Neural cell (in vitro differentiated cells): ENCODE results near the gene KIRREL3. TPM values are rescaled to one million over a fixed set of nuclear protein-coding genes. Genes with fewer than 3 reads are reported as not detected.

ENCODE experiments used
- H2AFZ ChIP-seq: fragments of 200-600, 300-800 bp; sonication (generic), shearing (Covaris generic); 2 replicates; pipeline ENCODE4 v1.6.0; 2014; ENCODE audit warnings: low read depth, mild to moderate bottlenecking, antibody characterized with exemption, low read length, moderate library complexity
- H3F3A ChIP-seq: fragments of 200-600 bp; shearing (Covaris generic); 2 replicates; pipeline ENCODE4 v1.6.1; 2016; ENCODE audit warnings: mild to moderate bottlenecking, moderate library complexity, mixed read lengths, antibody characterized with exemption, low read length; ENCODE audit not compliant: insufficient read depth, poor library complexity, severe bottlenecking
- H3K27ac ChIP-seq: fragments of 200-600, 300-800 bp; sonication (generic), shearing (Covaris generic); 2 replicates; pipeline ENCODE4 v1.5.1; 2014; ENCODE audit warnings: mild to moderate bottlenecking, low read length, moderate library complexity
- H3K27me3 ChIP-seq: fragments of 300-800, 200-600 bp; sonication (generic), shearing (Covaris generic); 2 replicates; pipeline ENCODE4 v1.6.0; 2014; ENCODE audit warnings: mild to moderate bottlenecking, low read depth, low read length, moderate library complexity; ENCODE audit not compliant: insufficient read depth
- H3K36me3 ChIP-seq: fragments of 300-800, 200-600 bp; sonication (generic), shearing (Covaris generic); 2 replicates; pipeline ENCODE4 v1.5.1; 2014; ENCODE audit warnings: mild to moderate bottlenecking, antibody characterized with exemption, low read length, moderate library complexity; ENCODE audit not compliant: insufficient read depth
- H3K4me2 ChIP-seq: fragments of 300-800, 200-600 bp; sonication (generic), shearing (Covaris generic); 2 replicates; pipeline ENCODE4 v1.6.0; 2014; ENCODE audit warnings: mild to moderate bottlenecking, low read length
- H3K4me3 ChIP-seq: fragments of 300-800, 200-600 bp; sonication (generic), shearing (Covaris generic); 2 replicates; pipeline ENCODE4 v1.5.1; 2014; ENCODE audit warnings: mild to moderate bottlenecking, low read length, moderate library complexity
- H3K79me2 ChIP-seq: fragments of 200-600 bp; shearing (Covaris generic); replicated peaks from 2 replicates; pipeline ENCODE4 v1.6.0; 2014; ENCODE audit warnings: mild to moderate bottlenecking, low read length, moderate library complexity; ENCODE audit not compliant: insufficient read depth
- H3K9ac ChIP-seq: fragments of 300-800, 200-600 bp; sonication (generic), shearing (Covaris generic); 2 replicates; pipeline ENCODE4 v1.6.1; 2016; ENCODE audit warnings: mild to moderate bottlenecking, low read length, mixed read lengths
- H3K9me2 ChIP-seq: fragments of 200-600 bp; shearing (Covaris generic); 2 replicates; pipeline ENCODE4 v1.6.1; 2016; ENCODE audit warnings: mild to moderate bottlenecking, low read length, mixed read lengths; ENCODE audit not compliant: insufficient read depth
- H3K9me3 ChIP-seq: fragments of 200-600, 300-800 bp; sonication (generic), shearing (Covaris generic); 2 replicates; pipeline ENCODE4 v1.6.1; 2016; ENCODE audit warnings: mild to moderate bottlenecking, mixed run types, low read length, moderate library complexity, mixed read lengths
- H4K20me1 ChIP-seq: fragments of 200-600 bp; shearing (Covaris generic); 2 replicates; pipeline ENCODE4 v1.6.1; 2016; ENCODE audit warnings: mild to moderate bottlenecking, mixed run types; ENCODE audit not compliant: insufficient read depth
- CTCF ChIP-seq: fragments of 450-650 bp; IDR thresholded peaks from 2 replicates; pipeline ENCODE4 v1.5.1; 2014; ENCODE audit warnings: antibody characterized with exemption, mild to moderate bottlenecking, moderate library complexity; ENCODE audit not compliant: poor library complexity, severe bottlenecking
- EP300 ChIP-seq: fragments of 450-650 bp; conservative IDR thresholded peaks from 2 replicates; pipeline ENCODE4 v1.6.1; 2014; ENCODE audit warnings: antibody characterized with exemption, mild to moderate bottlenecking, moderate library complexity; ENCODE audit not compliant: poor library complexity, severe bottlenecking
- EZH2 ChIP-seq: fragments of 200-600, 300-800 bp; shearing (Covaris generic), sonication (generic); IDR thresholded peaks from 2 replicates; pipeline ENCODE4 v1.6.1; 2014; ENCODE audit warnings: antibody characterized with exemption, low read length, borderline replicate concordance, mild to moderate bottlenecking; ENCODE audit not compliant: insufficient read depth, poor library complexity, severe bottlenecking
- MXI1 ChIP-seq: fragments of 450-650 bp; conservative IDR thresholded peaks from 2 replicates; pipeline ENCODE4 v1.6.1; 2014; ENCODE audit warnings: antibody characterized with exemption, mild to moderate bottlenecking; ENCODE audit not compliant: poor library complexity, severe bottlenecking
- POLR2AphosphoS5 ChIP-seq: IDR thresholded peaks from 2 replicates; pipeline ENCODE4 v1.6.1; 2012
- RAD21 ChIP-seq: fragments of 450-650 bp; conservative IDR thresholded peaks from 2 replicates; pipeline ENCODE4 v1.6.1; 2014; ENCODE audit warnings: antibody characterized with exemption, mild to moderate bottlenecking, moderate library complexity
- REST ChIP-seq: IDR thresholded peaks from 2 replicates; pipeline ENCODE4 v1.6.1; 2012; ENCODE audit warnings: borderline replicate concordance
- SMC3 ChIP-seq: fragments of 450-650 bp; conservative IDR thresholded peaks from 2 replicates; pipeline ENCODE4 v1.6.1; 2014; ENCODE audit warnings: antibody characterized with exemption, mild to moderate bottlenecking, moderate library complexity; ENCODE audit not compliant: poor library complexity
- TAF1 ChIP-seq: IDR thresholded peaks from 2 replicates; pipeline ENCODE4 v1.6.1; 2012; ENCODE audit warnings: low read depth
- polyA plus RNA-seq: library from polyadenylated mRNA; depleted of rRNA; stranded (reverse); fragments of >200 nt; gene quantifications from 2 replicates; pipeline ENCODE4 v1.2.3, GENCODE V29; 2014

KIRREL3 gene
- polyA plus RNA-seq, 1 donor from 2014 or later = 23.8 TPM

GRCh38 chr11:126973051-126973450, 27.5 kb downstream of the KIRREL3 start:
- Histone ChIP-seq H3F3A (no peaks in the 10 kb centered on the region), H3K9ac (no peak overlapping the region), H3K4me3 (no peak overlapping the region), H3K9me2 (no peaks in the 10 kb centered on the region), H3K4me2 (no peak overlapping the region), H3K9me3 (peaks cover 5% of the 10 kb centered on the region), H3K36me3 (no peaks in the 10 kb centered on the region), H2AFZ (no peak overlapping the region), H3K79me2 (no peaks in the 10 kb centered on the region), H3K27me3 (no peaks in the 10 kb centered on the region), H3K27ac (no peak overlapping the region), H4K20me1 (no peaks in the 10 kb centered on the region)
- TF ChIP-seq SMC3 (no peak), MXI1 (no peak), EP300 (no peak), POLR2AphosphoS5 (no peak), EZH2 (no peak), CTCF (no peak), REST (no peak), TAF1 (no peak), RAD21 (no peak)

- no peak overlapping the region for H3K9ac ChIP-seq
- TF ChIP-seq REST (no peak), CTCF (no peak), SMC3 (no peak), EZH2 (no peak), TAF1 (no peak), EP300 (no peak), POLR2AphosphoS5 (no peak), RAD21 (no peak), MXI1 (no peak)
- H3K4me3 ChIP-seq = no peak overlapping the region
- no peaks in the 10 kb centered on the region for H3K36me3 ChIP-seq
- H3K27me3 ChIP-seq = no peaks in the 10 kb centered on the region
- no peak overlapping the region for H2AFZ ChIP-seq
- no peaks in the 10 kb centered on the region for H3K79me2 ChIP-seq
- peaks cover 5% of the 10 kb centered on the region for H3K9me3 ChIP-seq
- no peak overlapping the region for H3K4me2 ChIP-seq
- H3K27ac ChIP-seq = no peak overlapping the region
- H3K9me2 ChIP-seq = no peaks in the 10 kb centered on the region
- no peaks in the 10 kb centered on the region for H3F3A ChIP-seq
- H4K20me1 ChIP-seq = no peaks in the 10 kb centered on the region
These were observed 29.3 kb downstream of the KIRREL3 start for GRCh38 chr11:126971305-126971704.
